Hindlimb muscle (tissue), 1 donor: ENCODE data around the gene KRT71. TPM values are rescaled to one million over a fixed set of nuclear protein-coding genes. Genes with fewer than 3 reads are reported as not detected.

Experiments
- DNase-seq: peaks from one replicate; pipeline ENCODE4 v3.0.0-alpha.2; 2013
- polyA plus RNA-seq: library from polyadenylated mRNA; unstranded; fragments of 120-200 nt; gene quantifications from one replicate; pipeline ENCODE4 v1.2.1, GENCODE V29; 2013; ENCODE audit not compliant: insufficient read length

KRT71 gene
- polyA plus RNA-seq, 1 donor: not detected

GRCh38 chr12:52495389-52495788, 57.6 kb downstream of the KRT71 start:
- no peak for DNase-seq

- DNase-seq: no peak
Measured at GRCh38 chr12:52494518-52494917, 58.4 kb downstream of the KRT71 start.

- no peak for DNase-seq
Measured at GRCh38 chr12:52494100-52494499, 58.8 kb downstream of the KRT71 start.

Other genes starting within 250 kb of the KRT71 start
- not detected for gene KRT83, start 231.7 kb downstream of the KRT71 start, polyA plus RNA-seq
- not detected for gene KRT85, start 185.7 kb downstream of the KRT71 start, polyA plus RNA-seq
- gene KRT84, start 167.5 kb downstream of the KRT71 start, polyA plus RNA-seq: not detected
- gene KRT82, start 146.8 kb downstream of the KRT71 start, polyA plus RNA-seq: not detected
- not detected for gene KRT75, start 118.8 kb downstream of the KRT71 start, polyA plus RNA-seq
- 0.25 TPM for gene KRT6B, start 101.0 kb downstream of the KRT71 start, polyA plus RNA-seq
- gene KRT6C, start 79.3 kb downstream of the KRT71 start, polyA plus RNA-seq: not detected
- gene KRT6A, start 59.9 kb downstream of the KRT71 start, polyA plus RNA-seq: 1.3 TPM
- gene KRT5, start 32.8 kb downstream of the KRT71 start, polyA plus RNA-seq: 12.2 TPM
- gene KRT74, start 20.7 kb upstream of the KRT71 start, polyA plus RNA-seq: not detected
- gene KRT72, start 48.3 kb upstream of the KRT71 start, polyA plus RNA-seq: not detected
- not detected for gene KRT73, start 65.4 kb upstream of the KRT71 start, polyA plus RNA-seq
- 0.08 TPM for gene KRT2, start 99.1 kb upstream of the KRT71 start, polyA plus RNA-seq
- gene KRT1, start 127.3 kb upstream of the KRT71 start, polyA plus RNA-seq: 20.8 TPM
- gene KRT77, start 150.4 kb upstream of the KRT71 start, polyA plus RNA-seq: 0.32 TPM
- gene KRT76, start 224.2 kb upstream of the KRT71 start, polyA plus RNA-seq: not detected
- not detected for gene KRT3, start 243.0 kb upstream of the KRT71 start, polyA plus RNA-seq